Hindlimb muscle (tissue), 1 donor: ENCODE data around the gene YPEL5. TPM values are rescaled to one million over a fixed set of nuclear protein-coding genes. Genes with fewer than 3 reads are reported as not detected.
"Not testable (repeated sequence)": the region's sequence is repeated elsewhere in the genome, so short reads cannot be mapped to it uniquely, and the experiment has no call there.

Source experiments
- DNase-seq: peaks from one replicate; pipeline ENCODE4 v3.0.0-alpha.2; 2013
- polyA plus RNA-seq: library from polyadenylated mRNA; unstranded; fragments of 120-200 nt; gene quantifications from one replicate; pipeline ENCODE4 v1.2.1, GENCODE V29; 2013; ENCODE audit not compliant: insufficient read length

The YPEL5 gene
- polyA plus RNA-seq: 46.2 TPM

- DNase-seq: peak; percentile 99
These were observed at the start of gene YPEL5 for GRCh38 chr2:30146337-30147195. Gene YPEL5 (plus strand): TSS chr2:30147007. CDS start chr2:30156652, 9,645 bp downstream.

- DNase-seq: no peak
These were observed 48.4 kb upstream of the YPEL5 start for GRCh38 chr2:30098266-30099005.

GRCh38 chr2:30099366-30099765, 47.4 kb upstream of the YPEL5 start:
- DNase-seq: not testable (repeated sequence)

GRCh38 chr2:30100691-30101090, 46.1 kb upstream of the YPEL5 start:
- DNase-seq: not testable (repeated sequence)

GRCh38 chr2:30104307-30104706, 42.5 kb upstream of the YPEL5 start:
- DNase-seq: no peak

- no peak for DNase-seq
These were observed 41.3 kb upstream of the YPEL5 start for GRCh38 chr2:30105556-30105955.

GRCh38 chr2:30106543-30106942, 40.3 kb upstream of the YPEL5 start:
- DNase-seq: no peak

GRCh38 chr2:30108192-30108591, 38.6 kb upstream of the YPEL5 start:
- no peak for DNase-seq

- DNase-seq: no peak
These were observed 38.0 kb upstream of the YPEL5 start for GRCh38 chr2:30108851-30109250.

GRCh38 chr2:30109856-30110255, 37.0 kb upstream of the YPEL5 start:
- DNase-seq: no peak

GRCh38 chr2:30110773-30111172, 36.0 kb upstream of the YPEL5 start:
- no peak for DNase-seq

- DNase-seq: not testable (repeated sequence)
These were observed 35.6 kb upstream of the YPEL5 start for GRCh38 chr2:30111186-30111585.

GRCh38 chr2:30112561-30112960, 34.2 kb upstream of the YPEL5 start:
- no peak for DNase-seq

GRCh38 chr2:30113617-30114293, 33.1 kb upstream of the YPEL5 start:
- no peak for DNase-seq

- peak; percentile 61 for DNase-seq
These were observed 31.4 kb upstream of the YPEL5 start for GRCh38 chr2:30115141-30115980.

GRCh38 chr2:30115981-30116285, 30.9 kb upstream of the YPEL5 start:
- DNase-seq: no peak

- DNase-seq: no peak
These were observed 24.4 kb upstream of the YPEL5 start for GRCh38 chr2:30122362-30122761.

GRCh38 chr2:30127016-30127893, 19.6 kb upstream of the YPEL5 start:
- DNase-seq: no peak

GRCh38 chr2:30134582-30134981, 12.2 kb upstream of the YPEL5 start:
- DNase-seq: no peak

- no peak for DNase-seq
These were observed 11.3 kb upstream of the YPEL5 start for GRCh38 chr2:30135541-30135940.

GRCh38 chr2:30136764-30137444, 9.9 kb upstream of the YPEL5 start:
- DNase-seq: no peak
